Stimulated activated CD4-positive, alpha-beta T cell treated with anti-CD3 and anti-CD28 coated beads, Interleukin-15, amount 100 ng/mL, for 24 hours (primary cell): ENCODE measurements around the gene PDE4DIP.
A peak's percentile ranks its signal among the peaks of the same experiment; 100 is the strongest.
"Not testable (repeated sequence)": the region's sequence is repeated elsewhere in the genome, so short reads cannot be mapped to it uniquely, and the experiment has no call there.

Experiments
- DNase-seq: peaks from one replicate; pipeline ENCODE4 v3.0.0-alpha.2; 2020

Gene PDE4DIP

DNA sequence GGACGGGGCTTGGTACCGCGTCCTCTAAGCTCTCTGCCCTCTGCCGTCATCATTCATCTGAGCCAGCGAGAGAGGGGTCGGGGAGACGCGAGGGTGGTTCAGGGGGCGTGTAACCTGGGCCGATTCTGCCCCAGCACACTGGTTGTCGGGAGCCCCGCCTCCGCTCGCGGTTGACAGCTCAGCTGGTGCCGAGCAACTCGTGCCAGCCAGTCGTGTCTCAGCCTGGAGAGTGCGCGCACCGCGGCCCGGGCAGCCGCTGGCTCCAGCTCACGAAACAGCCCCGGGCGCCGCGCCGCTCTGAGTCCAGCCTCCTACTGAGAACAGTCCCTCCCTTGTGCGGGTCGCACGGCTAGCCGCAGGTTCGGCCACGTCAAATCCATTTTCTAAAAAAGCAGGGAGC, at the start of gene PDE4DIP:
PDE4DIP (plus strand) TSS at position 209 of the 400 bp plus-strand sequence. CDS start 347 bp downstream, outside the sequence.
- DNase-seq: peak; percentile 32

DNA sequence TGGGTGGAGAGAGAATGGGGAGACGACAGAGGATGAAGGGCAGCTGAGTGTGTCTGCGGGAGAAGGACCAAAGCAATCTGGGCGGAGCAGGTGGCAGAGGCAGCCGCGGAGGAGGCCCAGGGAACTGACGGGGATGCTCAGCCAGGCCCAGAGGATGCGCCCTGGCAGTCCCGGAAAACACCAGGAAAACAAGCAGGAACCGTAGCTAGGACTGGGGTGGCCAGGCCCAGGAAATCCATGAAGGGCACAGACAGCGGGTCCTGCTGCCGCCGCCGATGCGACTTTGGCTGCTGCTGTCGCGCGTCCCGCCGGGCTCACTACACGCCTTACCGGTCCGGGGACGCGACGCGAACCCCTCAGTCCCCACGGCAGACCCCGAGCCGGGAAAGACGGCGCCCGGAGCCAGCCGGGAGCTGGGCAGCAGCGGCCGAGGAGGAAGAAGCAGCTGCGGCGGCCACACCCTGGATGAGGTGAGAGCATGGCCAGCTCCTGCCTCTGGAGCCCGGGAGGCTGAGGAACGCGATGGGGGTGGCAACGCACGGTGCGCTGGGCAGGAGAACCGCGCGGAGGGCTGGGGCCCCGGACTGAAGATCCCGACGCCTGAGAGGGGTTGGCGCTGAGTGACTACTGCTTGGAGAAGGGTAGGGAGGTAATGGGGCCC, 35.8 kb upstream of the PDE4DIP start:
- not testable (repeated sequence) for DNase-seq

DNA sequence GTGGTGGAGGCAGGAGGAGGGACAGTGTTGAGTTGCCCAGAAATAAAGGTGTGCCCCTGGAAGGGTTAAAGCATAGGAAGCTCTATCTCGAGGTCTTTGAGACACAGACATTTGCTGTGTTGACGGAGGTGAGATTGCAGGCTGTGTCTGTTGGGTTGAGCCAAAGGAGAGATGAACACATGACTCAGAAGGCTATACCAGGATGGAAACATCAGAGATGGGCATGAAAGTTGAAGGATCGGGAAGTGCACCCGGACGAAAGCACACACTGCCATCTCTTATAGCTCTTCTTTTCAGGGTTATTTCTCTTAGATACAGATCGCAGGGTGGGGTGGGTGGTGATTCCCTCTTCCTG, 35.3 kb upstream of the PDE4DIP start:
- not testable (repeated sequence) for DNase-seq

DNA sequence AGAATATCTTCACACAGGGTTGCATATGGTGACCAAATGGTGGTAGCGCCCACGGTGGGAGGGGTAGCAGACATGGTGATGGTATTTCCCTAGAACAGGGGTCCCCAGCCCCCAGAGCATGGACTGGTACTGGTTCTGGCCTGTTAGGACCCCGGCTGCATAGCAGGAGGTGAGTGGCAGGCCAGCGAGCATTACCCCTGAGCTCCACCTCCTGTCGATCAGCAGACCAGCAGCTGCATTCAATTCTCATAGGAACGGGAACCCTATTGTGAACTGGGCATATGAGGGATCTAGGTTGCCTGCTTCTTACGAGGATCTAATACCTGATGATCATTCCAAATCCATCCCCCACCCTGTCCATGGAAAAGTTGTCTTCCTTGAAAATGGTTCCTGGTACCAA, 22.0 kb upstream of the PDE4DIP start:
- not testable (repeated sequence) for DNase-seq

DNA sequence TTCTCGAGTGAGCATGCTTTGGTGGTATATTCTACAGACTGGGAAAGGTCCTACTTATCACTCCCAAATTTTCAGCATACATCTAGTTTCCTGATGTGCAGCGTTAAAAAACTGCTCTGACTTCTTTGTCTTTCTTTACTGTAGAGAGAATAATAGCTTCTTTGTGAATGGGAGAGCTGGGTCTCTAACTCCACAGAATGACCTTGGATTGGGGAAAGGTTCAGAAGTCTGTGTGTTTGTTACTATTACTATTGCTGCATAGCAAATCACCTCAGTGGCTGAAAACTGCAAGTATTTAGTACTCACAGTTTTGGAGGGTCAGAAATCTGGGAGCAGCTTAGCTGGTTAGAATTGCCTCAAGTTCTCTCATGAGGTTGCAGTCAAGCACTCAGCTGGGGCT, 20.4 kb upstream of the PDE4DIP start:
- not testable (repeated sequence) for DNase-seq

DNA sequence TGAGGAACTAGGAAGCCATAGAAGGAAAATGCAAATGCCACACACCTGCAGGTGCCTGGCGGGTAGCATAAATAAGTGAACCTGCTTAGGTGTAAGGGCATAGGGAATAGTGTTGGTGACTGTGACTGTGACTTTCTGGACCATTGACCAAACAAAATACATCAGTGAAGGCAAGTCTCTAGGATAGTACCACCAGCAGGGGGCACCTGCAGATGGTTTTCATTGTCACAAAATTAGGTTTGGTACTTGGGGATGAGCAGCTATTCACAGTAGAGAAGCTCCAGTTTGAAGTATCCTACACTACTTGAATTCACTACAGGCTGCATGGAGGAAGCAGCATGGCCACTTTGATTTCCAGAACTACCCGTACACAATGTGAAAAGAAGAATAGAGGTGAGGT, 19.2 kb upstream of the PDE4DIP start:
- not testable (repeated sequence) for DNase-seq

DNA sequence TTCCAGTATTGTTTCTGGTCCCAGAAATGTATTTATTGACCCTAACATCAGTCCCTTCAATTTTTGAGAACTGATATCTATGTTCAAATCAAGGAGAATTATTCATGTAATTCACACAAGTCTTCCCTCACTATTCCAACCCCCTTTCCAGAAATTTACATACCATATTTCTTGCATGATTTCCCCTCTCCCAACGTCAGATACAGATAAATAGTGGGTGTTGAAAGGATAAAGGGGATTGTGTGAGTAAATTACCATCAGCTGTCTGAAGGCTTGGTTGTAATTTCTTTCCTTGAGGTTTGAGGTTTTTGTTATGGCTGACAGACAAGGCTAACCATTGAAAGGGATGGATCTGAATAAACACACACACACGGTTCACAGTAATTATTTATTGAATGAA, 15.7 kb upstream of the PDE4DIP start:
- DNase-seq: not testable (repeated sequence)

DNA sequence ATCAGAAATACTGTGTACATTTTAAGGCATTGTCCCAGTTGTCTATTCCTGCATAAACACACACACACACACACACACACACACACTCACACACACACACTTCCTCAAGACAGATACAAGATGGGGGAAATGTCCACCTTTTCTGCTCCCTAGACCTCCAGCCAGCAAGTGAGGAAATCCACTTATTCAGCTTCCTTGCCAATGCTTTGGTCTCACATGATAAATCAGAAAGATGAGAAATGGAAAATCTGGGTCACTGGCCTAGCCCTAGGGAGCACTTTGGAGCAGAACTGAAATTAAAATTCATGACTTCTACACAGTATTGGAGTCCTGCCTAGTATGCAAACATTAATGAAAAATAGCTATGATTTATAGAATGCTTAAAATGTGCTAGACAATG, 15.3 kb upstream of the PDE4DIP start:
- not testable (repeated sequence) for DNase-seq

DNA sequence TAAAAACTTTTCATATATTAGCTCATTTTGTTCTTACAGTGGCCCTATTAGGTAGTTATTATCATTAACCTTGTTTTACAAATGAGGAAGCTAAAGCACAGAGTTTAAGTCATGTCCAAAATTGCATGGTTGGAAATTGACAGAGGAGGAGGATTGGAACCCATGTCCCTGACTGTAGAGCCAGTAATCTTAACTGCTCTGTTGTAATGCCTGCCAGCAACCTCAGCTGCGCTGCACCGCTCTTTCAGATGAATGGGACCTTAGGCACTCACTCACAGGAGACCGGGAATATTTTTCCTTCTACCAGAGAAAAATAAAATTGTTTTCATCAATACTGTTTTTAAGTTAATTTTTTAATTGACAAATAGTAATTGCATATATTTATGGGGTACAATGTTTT, 14.9 kb upstream of the PDE4DIP start:
- DNase-seq: not testable (repeated sequence)

DNA sequence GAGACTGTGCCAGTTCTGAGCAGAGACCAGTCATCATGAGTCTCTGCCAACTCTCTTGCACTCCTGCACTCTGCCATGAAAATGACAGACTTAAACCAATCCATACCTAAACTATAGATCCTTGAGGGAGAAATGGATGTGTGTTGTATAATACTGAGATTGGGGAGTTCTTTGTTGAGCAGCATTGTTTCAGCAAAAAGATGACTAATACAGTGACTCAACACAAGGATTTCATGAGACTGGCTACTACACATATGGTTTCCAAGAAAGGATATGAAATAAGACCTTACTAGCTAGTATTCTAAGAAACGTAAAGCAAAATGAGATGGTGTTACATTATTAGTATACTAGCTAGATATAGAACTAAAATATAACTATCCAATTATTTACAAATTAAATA, 3.0 kb upstream of the PDE4DIP start:
- not testable (repeated sequence) for DNase-seq

DNA sequence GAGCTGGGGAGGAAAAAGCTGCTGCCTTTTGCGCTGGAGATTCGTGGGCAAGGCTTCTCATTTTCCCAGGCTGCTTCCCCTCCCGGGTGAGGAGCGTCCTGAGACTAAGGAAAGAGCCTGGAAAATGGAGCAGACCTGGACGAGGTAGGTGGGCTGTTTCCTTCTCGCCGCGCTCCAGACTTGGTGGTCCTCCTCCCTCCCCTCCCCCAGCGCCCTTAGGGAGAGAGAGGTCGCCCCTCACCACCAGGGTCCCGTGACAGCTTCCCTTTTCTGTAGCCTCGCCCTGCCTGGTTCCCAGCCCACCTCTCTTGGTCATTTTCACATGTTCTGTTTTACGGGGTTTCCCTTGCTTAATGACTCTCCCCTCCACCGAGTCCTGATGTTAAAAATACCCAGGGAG, 423 bp downstream of the PDE4DIP start:
- DNase-seq: not testable (repeated sequence)

DNA sequence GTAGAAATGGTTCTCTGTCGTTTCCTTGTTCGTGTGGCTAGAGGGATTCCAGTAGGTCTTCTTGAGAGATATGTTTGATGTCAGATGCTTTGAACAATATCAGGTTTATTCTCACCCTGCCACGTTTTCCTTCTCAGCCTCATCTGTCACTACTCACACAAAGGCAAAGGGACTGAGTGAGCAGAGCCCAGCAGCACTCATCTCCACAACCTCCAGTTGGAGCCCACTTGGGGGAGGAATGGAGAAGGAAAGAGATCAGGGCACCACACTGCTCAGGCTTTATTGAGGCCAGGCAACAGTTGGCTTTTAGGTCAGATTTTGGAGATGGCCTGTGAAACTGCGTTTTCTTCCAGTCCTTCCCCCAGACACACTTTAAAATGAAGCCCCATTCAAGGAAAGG, 840 bp downstream of the PDE4DIP start:
- not testable (repeated sequence) for DNase-seq

DNA sequence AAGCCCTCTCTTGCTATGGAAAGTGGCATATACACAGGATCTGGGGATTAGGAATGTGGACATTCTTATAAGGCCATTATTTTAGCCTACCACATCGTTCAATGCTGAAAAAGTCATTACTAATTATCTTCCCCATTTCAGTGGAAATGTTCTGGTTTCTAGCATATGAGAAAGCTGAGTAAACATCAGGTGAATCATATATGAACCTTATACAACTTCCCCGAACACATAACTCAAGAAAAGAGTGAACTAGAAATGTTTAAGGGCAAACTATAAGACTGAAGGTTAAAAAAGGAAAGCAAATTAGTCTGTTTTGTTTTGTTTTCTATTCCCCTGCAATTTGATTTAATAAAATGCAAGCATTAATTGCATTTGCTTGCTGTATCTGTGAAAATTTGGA, 6.1 kb downstream of the PDE4DIP start:
- DNase-seq: not testable (repeated sequence)

DNA sequence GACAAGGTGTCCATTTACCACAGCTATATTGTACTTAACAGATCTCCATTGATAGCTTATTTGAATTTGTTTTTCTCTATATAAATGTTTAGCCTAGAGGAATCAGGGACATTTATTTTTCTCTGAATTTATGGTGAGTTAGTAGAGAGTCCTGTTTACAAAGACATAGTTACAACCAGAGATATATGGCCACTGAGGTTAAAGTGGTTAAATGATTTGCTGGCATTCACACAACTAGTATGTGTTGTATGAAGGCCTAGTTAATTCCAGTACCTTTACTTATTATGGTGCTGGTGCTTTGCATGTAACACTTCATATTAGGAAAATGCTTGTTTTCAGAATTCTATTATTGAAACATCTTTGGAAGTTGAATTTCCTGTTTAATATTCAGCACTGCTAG, 6.6 kb downstream of the PDE4DIP start:
- not testable (repeated sequence) for DNase-seq

DNA sequence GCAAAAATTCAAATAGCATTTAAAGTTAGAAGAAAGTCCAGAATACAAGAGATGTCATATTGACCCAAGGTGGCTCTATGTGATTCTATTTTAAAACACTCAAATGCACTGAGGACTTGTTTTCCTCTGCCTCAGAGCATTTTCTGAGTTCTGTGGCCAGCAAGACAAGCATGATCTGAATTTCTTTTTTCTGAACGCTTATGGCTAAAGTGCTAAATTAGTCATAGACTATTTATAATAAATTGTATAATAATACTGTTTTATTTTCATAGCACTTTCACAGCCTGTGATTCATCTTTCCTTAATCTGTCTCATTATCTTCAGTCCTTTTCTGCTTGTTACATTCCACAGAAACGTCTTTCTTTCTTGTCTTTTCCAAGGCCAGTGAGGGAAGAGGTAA, 7.5 kb downstream of the PDE4DIP start:
- not testable (repeated sequence) for DNase-seq

DNA sequence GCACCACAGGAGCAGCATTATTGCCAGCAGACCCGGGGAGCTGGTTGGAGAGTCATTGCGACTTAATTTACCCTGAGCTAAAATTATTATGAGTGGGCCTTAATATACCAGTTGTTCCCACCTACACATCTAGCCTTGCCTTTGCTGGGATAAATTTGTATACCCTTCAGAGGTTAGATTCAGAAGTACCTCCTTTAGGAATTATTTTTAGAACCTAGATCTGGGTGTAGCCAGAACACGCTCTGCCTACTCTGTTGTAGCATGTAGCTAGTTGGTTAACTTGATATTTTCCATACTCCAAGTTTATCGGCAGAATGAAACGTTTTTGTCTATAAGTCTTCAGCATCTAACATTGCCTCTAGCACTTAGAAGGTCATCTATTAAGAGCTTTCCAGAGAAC, 9.1 kb downstream of the PDE4DIP start:
- not testable (repeated sequence) for DNase-seq

DNA sequence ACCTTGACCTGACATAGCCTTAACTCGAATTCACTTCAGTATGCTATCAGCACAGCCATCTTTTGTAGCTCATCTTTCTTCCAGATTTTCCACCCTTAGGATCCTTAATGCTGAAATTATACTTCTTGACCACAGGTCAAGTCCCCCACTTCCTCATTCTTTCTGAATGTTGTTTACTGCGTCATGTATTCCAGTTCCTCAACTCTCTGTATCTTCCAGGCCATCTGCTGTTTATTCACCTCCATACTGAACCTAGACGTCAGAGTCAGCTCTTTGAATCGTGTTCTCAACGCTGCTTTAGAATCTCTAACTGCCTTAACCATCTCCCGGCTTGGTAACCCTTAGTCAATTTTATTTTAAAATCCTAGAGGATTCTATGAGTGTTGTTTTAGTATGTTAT, 9.8 kb downstream of the PDE4DIP start:
- not testable (repeated sequence) for DNase-seq

DNA sequence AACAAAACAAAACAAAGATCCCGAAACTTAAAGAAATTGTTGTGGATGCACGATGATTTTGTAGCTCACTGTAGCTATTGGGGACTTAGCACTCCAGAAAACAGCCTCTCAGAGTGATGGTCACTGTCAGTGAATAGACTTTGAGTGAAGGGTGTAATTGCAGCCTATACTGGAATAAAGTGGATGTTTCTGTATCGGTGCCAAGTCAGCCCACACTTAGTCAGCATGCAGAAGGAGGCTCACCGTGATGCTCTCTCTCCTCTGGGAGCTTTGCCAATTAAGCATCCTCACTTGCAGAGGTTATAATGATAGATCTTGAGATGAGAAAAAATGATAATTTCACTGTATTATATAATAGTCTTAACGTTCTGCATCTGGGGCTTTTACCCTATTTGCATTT, 11.1 kb downstream of the PDE4DIP start:
- not testable (repeated sequence) for DNase-seq

DNA sequence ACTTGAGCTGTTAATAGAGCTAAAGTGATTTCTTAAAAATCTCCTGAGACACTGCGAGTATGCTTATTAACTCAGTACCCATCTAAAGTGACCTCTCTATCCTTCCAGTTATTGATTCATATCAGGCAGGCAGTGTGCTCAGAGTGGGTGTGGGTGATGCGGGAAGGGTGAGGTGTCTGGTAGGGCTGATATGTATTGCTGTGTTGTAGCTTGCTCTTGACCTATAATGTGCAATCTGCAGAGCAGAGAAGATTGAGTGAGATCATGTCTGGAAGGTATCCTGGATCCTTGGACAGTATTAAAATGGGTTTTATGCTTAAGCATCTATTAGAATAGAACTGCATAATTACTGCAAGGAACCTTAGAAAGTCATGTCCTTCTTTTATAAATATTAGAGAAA, 15.8 kb downstream of the PDE4DIP start:
- not testable (repeated sequence) for DNase-seq

DNA sequence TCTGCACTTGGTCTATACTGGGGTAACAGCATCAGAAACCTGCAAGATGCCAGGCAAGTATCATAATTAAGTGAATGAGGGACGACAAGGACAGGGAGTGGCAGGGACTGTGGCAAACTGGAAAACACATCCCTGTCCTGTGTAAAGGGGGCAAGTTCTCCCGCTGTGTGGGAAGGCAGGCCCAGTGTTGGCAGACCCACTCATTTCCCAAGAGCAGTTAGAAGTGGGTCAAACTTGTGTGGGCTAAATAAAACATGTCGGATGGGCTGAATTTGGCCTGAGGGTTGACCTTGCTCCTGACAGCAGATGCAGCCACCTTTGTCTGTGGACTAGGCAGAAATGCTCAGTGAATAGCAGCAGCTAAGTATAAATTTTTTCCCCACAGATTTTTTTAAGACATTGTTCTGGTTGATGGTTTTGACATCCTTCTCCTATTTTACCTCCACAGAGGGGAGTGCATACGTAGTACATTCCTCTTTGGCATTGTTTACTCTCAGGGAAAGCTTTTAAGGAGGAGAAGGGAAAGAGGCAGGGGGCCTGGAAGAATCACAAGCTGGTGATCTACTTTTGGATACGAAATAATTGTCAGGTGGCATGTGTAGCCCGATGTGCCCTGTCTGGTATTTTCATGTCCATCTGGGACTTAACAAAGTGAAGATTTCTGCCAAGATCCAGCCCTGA, 16.5 kb downstream of the PDE4DIP start:
- not testable (repeated sequence) for DNase-seq

DNA sequence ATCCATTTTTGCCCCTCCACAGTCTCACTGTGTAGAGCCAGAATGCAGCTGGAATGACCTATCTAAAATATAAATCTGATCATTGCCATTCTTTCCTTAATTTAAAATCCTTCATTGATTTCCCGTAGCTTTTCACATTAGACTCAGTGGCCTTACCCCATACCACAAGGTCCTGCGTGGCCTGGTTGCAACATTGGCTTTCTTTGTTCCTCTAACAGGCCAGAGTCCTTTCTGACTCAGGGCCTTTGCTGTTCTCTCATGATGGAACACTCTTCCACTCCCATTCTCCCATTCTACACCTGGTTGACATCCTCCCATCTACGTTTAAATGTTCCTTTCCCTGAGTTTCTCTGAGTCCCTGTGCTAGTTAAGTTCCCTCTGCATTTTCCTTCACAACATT, 18.4 kb downstream of the PDE4DIP start:
- not testable (repeated sequence) for DNase-seq

DNA sequence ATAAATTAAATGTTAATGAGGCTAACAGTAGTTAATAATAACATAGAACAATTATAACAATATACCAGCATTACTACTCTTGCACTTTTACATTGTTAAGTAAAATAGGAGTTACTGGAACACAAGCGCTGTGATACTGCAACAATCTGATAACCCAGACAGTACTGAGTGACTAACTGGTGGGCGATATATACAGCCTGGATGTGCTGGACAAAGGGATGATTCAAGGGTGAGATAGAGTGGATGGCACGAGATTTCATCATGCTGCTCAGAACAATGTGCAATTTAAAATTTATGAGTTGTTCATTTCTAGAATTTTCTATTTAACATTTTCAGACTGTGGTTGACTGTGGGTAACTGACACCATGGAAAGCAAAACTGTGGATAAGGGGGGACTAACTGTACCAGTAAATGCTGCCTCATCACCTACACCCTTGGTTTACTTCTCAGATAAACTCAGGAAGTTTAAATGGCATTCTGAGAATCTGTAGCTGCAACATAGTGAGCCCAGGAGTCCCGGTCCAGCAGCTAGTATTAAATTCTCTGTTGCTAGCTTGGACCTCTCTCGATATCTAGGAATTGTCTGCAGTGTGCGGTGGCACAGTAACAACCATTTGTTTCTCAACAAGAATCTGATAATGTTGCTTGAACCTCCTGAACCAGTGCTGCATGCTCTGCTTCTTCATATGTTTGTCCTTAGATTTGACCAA, 24.9 kb downstream of the PDE4DIP start:
- DNase-seq: not testable (repeated sequence)

DNA sequence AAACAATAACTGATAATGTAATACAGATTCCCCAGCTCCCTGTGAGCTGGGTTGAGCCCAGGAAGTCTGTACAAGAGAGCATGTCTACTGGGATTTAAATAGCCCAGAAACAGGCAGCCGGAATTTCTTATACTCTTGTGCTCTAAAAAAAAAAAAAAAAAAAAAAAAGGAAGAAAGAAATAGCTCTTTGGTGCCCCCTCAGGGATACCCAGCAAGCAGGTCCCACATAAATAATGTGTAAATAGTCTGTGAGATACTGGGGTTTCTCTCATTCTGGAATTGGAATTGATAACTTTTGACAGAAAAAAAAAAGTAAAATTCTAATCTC, 25.4 kb downstream of the PDE4DIP start:
- not testable (repeated sequence) for DNase-seq
